Measurements from ENCODE around the gene SNAP25.

DNA sequence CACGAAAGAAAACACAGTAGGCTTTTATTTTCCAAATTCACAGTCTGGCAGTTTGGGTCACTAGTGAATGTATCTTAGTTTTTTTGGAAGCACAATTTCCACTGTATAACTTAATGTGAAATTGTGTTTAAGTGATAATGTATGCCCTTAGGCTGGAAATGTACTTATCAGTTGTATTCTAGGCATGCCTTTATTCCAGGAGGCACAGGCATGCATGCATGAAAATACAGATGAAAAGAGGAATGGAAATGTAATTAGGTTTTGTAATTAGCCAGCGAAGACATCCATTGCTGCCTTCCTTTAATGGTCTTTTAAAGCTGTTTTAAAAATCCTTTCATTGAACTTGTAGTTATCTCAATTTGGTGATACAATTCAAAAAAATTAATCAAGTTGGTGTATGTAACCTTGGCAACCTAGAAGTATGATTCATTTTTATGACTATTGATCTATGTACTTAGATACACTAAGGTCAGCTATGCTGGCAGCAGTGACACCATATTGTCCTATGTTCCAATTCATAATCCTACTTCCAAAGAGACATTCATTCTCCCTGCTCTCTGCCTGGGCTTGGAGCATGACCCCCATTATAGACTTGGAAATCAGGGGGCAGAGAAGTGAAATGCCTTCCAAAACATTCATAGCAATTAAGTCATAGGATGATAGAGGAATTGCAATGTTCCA lies 73.1 kb downstream of the SNAP25 start:
- TF ChIP-seq, protein P1, sequence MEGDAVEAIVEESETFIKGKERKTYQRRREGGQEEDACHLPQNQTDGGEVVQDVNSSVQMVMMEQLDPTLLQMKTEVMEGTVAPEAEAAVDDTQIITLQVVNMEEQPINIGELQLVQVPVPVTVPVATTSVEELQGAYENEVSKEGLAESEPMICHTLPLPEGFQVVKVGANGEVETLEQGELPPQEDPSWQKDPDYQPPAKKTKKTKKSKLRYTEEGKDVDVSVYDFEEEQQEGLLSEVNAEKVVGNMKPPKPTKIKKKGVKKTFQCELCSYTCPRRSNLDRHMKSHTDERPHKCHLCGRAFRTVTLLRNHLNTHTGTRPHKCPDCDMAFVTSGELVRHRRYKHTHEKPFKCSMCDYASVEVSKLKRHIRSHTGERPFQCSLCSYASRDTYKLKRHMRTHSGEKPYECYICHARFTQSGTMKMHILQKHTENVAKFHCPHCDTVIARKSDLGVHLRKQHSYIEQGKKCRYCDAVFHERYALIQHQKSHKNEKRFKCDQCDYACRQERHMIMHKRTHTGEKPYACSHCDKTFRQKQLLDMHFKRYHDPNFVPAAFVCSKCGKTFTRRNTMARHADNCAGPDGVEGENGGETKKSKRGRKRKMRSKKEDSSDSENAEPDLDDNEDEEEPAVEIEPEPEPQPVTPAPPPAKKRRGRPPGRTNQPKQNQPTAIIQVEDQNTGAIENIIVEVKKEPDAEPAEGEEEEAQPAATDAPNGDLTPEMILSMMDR (tag by site-specific recombination; IDR thresholded peaks at IDR 0.05), result no peak
- TF ChIP-seq YY1 (tag by site-specific recombination; IDR thresholded peaks at IDR 0.05), result no peak
- no peak for TF ChIP-seq INSM2 (tag by site-specific recombination; IDR thresholded peaks at IDR 0.05)
- no peak for TF ChIP-seq ZBTB21 (tag by site-specific recombination; IDR thresholded peaks at IDR 0.05)
- no peak for TF ChIP-seq ZNF549 (tag by site-specific recombination; IDR thresholded peaks at IDR 0.05)
- no peak for TF ChIP-seq ZNF670 (tag by site-specific recombination; IDR thresholded peaks at IDR 0.05; ENCODE audit: low read depth)
